Measurements from ENCODE around the gene LCE6A. TPM values are rescaled to one million over a fixed set of nuclear protein-coding genes. Genes with fewer than 3 reads are reported as not detected.
A peak's percentile ranks its signal among the peaks of the same experiment; 100 is the strongest.

LCE6A gene
- total and polyA plus RNA-seq, 9 of the 15 experiments (the other 6 are each of a cell fraction or from before 2014, with no cell fraction given), result not detected

DNA sequence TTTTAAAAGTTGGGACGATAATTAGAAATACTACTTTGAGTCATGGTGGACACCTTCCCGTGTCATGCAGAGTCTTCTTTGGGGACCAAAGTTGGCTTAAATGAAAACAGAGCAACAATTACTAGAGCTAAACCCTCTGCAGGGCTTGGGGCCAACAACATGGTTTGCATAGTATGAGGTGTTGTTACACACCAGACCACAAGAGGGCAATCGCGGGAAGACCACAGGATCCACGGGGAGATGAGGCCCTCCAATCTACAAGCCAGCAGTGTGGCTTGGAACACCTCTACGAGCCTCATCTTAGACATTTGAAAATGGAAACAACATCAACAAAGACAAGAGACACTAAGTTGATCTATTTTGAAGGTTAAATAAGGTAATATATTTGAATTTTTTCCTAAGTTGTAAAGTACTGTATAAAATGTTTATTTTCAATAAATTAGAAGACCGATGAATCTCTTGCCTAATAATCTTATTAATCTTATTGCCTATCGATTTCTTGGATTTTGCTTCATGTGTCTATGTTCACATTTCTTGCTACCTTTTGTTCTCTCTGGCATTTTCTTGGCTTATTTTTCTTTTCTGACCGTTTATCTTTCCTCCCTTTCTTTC is 27.3 kb downstream of the LCE6A start:
- 10% methylated on average over 9 of the region's 9 CpGs for WGBS (ENCODE audit: insufficient coverage, low coverage, missing lambda C conversion rate)
- FAIRE-seq, result peak; percentile 93
- TF ChIP-seq, protein P1, sequence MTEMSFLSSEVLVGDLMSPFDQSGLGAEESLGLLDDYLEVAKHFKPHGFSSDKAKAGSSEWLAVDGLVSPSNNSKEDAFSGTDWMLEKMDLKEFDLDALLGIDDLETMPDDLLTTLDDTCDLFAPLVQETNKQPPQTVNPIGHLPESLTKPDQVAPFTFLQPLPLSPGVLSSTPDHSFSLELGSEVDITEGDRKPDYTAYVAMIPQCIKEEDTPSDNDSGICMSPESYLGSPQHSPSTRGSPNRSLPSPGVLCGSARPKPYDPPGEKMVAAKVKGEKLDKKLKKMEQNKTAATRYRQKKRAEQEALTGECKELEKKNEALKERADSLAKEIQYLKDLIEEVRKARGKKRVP (CRISPR knock-in tag; IDR thresholded peaks at IDR 0.05), result no peak
- TF ChIP-seq RAD21 (CRISPR knock-in tag; conservative IDR thresholded peaks at IDR 0.05 in 1 of 2, IDR thresholded peaks at IDR 0.05 in 1 of 2) (peak; percentile 59 to 65), SMC3 (conservative IDR thresholded peaks at IDR 0.05; ENCODE audit: insufficient read depth, low read depth, low read length) (peak; percentile 65; the same call in 1 of the 2 replicates), SAP30 (IDR thresholded peaks at IDR 0.05; ENCODE audit: borderline replicate concordance, insufficient read depth, low read depth, low read length, poor library complexity, severe bottlenecking) (no peak), TAF9B (IDR thresholded peaks at IDR 0.05; ENCODE audit: partially characterized antibody) (no peak), TCF7 (IDR thresholded peaks at IDR 0.05; ENCODE audit: borderline replicate concordance) (no peak), POU5F1 (IDR thresholded peaks at IDR 0.05; ENCODE audit: borderline replicate concordance, low read depth, low read length, partially characterized antibody) (no peak), CHCHD3 (CRISPR knock-in tag; IDR thresholded peaks at IDR 0.05) (no peak), CBX3 (IDR thresholded peaks at IDR 0.05; ENCODE audit: borderline replicate concordance in 1 of 2, low read length in 2 of 2) (no peak), POLR3A (IDR thresholded peaks at IDR 0.05; ENCODE audit: borderline replicate concordance, extremely low read depth, insufficient read depth, insufficient read length) (no peak), CHD2 (IDR thresholded peaks at IDR 0.05; ENCODE audit: low read depth, low read length) (no peak), NFIC (IDR thresholded peaks at IDR 0.05) (peak; percentile 21; the same call in 1 of the 2 replicates), CREM (IDR thresholded peaks at IDR 0.05; ENCODE audit: low read depth) (peak; percentile 37; the same call in 1 of the 2 replicates), LEF1 (IDR thresholded peaks at IDR 0.05) (no peak), SAFB (IDR thresholded peaks at IDR 0.05; ENCODE audit: borderline replicate concordance, low read depth, low read length) (no peak)
- TF ChIP-seq, protein P2, sequence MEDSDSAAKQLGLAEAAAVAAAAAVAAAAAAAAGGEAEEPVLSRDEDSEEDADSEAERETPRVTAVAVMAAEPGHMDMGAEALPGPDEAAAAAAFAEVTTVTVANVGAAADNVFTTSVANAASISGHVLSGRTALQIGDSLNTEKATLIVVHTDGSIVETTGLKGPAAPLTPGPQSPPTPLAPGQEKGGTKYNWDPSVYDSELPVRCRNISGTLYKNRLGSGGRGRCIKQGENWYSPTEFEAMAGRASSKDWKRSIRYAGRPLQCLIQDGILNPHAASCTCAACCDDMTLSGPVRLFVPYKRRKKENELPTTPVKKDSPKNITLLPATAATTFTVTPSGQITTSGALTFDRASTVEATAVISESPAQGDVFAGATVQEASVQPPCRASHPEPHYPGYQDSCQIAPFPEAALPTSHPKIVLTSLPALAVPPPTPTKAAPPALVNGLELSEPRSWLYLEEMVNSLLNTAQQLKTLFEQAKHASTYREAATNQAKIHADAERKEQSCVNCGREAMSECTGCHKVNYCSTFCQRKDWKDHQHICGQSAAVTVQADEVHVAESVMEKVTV (CRISPR knock-in tag; IDR thresholded peaks at IDR 0.05), result peak; percentile 50; the same call in 1 of the 2 replicates
- TF ChIP-seq, protein P3, sequence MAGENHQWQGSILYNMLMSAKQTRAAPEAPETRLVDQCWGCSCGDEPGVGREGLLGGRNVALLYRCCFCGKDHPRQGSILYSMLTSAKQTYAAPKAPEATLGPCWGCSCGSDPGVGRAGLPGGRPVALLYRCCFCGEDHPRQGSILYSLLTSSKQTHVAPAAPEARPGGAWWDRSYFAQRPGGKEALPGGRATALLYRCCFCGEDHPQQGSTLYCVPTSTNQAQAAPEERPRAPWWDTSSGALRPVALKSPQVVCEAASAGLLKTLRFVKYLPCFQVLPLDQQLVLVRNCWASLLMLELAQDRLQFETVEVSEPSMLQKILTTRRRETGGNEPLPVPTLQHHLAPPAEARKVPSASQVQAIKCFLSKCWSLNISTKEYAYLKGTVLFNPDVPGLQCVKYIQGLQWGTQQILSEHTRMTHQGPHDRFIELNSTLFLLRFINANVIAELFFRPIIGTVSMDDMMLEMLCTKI (IDR thresholded peaks at IDR 0.05; ENCODE audit: partially characterized antibody), result no peak

More for the DNA sequence above, 27.3 kb downstream of the LCE6A start:
- no peaks in the 10 kb centered on the region for H4K20me1 ChIP-seq (replicated peaks; ENCODE audit: control insufficient read depth, insufficient read depth, low read length)
- no peaks in the 10 kb centered on the region for H3K9me3 ChIP-seq (replicated peaks; ENCODE audit: control insufficient read depth, insufficient read depth, low read depth, low read length)
- in situ Hi-C loops (cut with MboI) (loop anchor here (10.0 kb wide), 2 partner anchors 325 to 355 kb away; no protein-coding TSS in a partner anchor), intact Hi-C loops (cut with micrococcal nuclease) (loop anchor here (2.0 to 10.0 kb wide), 3 partner anchors 163 to 355 kb away; no protein-coding TSS in a partner anchor)
- no peaks in the 10 kb centered on the region for H3K4me1 ChIP-seq (replicated peaks in 1 of 2; ENCODE audit: control insufficient read depth in 2 of 2, insufficient read depth in 2 of 2, low read length in 2 of 2)
- DNase-seq (ENCODE audit: extremely low read depth in 1 of 4, low spot score in 3 of 4), result peak; percentile 76 to 81 (median 78)
- H3K4me3 ChIP-seq, result no peak overlapping the region
- H3K27me3 ChIP-seq (ENCODE audit: control insufficient read depth in 2 of 2, insufficient read depth in 2 of 2, low read length in 2 of 2), result no peaks in the 10 kb centered on the region; a peak in 1 of 5 replicates
- ATAC-seq, result peak; percentile 94
- no peaks in the 10 kb centered on the region for H3K79me2 ChIP-seq (ENCODE audit: control insufficient read depth, insufficient read depth, low read length)
- H3K36me3 ChIP-seq (ENCODE audit: control insufficient read depth, insufficient read depth, low read length), result no peaks in the 10 kb centered on the region
- ChIA-PET CTCF (ENCODE audit: low intra/inter-chr PET ratio) (interaction anchor here (0.7 to 1.6 kb wide), 5 partner anchors 91 to 353 kb away, joined by 3 to 12 read pairs (median 3); no protein-coding TSS in a partner anchor), POLR2A (interaction anchor here (0.6 kb wide), 1 partner anchor 13 kb away, joined by 3 read pairs; no protein-coding TSS in a partner anchor)
- BruUV-seq (replicated peaks), result no TSS peak
- H2AFZ ChIP-seq (ENCODE audit: low read depth, low read length), result no peak overlapping the region
- H3K4me2 ChIP-seq (ENCODE audit: insufficient read depth, low read length), result no peak overlapping the region
- H3K9me1 ChIP-seq (ENCODE audit: control insufficient read depth, insufficient read depth, low read length), result no peaks in the 10 kb centered on the region
- no peak overlapping the region for H3K9ac ChIP-seq (ENCODE audit: insufficient read depth in 1 of 2, low read depth in 2 of 2, low read length in 2 of 2)
- H3K27ac ChIP-seq (ENCODE audit: extremely low read depth, low read depth, low read length), result no peak overlapping the region
